NCI-H2081 (cell line): ENCODE data around the gene MAGI3.
"Not testable (repeated sequence)": the region's sequence is repeated elsewhere in the genome, so short reads cannot be mapped to it uniquely, and the experiment has no call there.

ENCODE experiments used
- DNase-seq, 2 experiments: peaks; one replicate each; lab custom pipeline; 2025; lab: John Stamatoyannopoulos, UW

MAGI3 gene

GRCh38 chr1:113579256-113580018 is 189.1 kb downstream of the MAGI3 start:
- DNase-seq, result no peak

GRCh38 chr1:113581323-113581722 is 191.0 kb downstream of the MAGI3 start:
- DNase-seq, result no peak

GRCh38 chr1:113582084-113582483 is 191.8 kb downstream of the MAGI3 start:
- no peak for DNase-seq

- DNase-seq, result no peak
Observed at GRCh38 chr1:113587475-113587874, 197.2 kb downstream of the MAGI3 start.

- DNase-seq, result no peak
Observed at GRCh38 chr1:113592230-113592629, 201.9 kb downstream of the MAGI3 start.

GRCh38 chr1:113593550-113594297 is 203.4 kb downstream of the MAGI3 start:
- peak; percentile 4 to 11 for DNase-seq

- DNase-seq, result not testable (repeated sequence)
Observed at GRCh38 chr1:113604466-113604865, 214.2 kb downstream of the MAGI3 start.

- DNase-seq, result no peak
Observed at GRCh38 chr1:113605146-113605545, 214.8 kb downstream of the MAGI3 start.

- DNase-seq, result no peak
Observed at GRCh38 chr1:113608399-113608798, 218.1 kb downstream of the MAGI3 start.

- no peak for DNase-seq
Observed at GRCh38 chr1:113610372-113610771, 220.1 kb downstream of the MAGI3 start.

- DNase-seq, result no peak
Observed at GRCh38 chr1:113615425-113615824, 225.1 kb downstream of the MAGI3 start.

GRCh38 chr1:113616156-113616555 is 225.8 kb downstream of the MAGI3 start:
- no peak for DNase-seq

- DNase-seq, result no peak
Observed at GRCh38 chr1:113617438-113618141, 227.3 kb downstream of the MAGI3 start.

- DNase-seq, result no peak
Observed at GRCh38 chr1:113628997-113629396, 238.7 kb downstream of the MAGI3 start.

GRCh38 chr1:113630340-113631327 is 240.3 kb downstream of the MAGI3 start:
- no peak for DNase-seq

- no peak for DNase-seq
Observed at GRCh38 chr1:113641396-113641795, 251.1 kb downstream of the MAGI3 start.

GRCh38 chr1:113647164-113647563 is 256.8 kb downstream of the MAGI3 start:
- DNase-seq, result no peak

- no peak for DNase-seq
Observed at GRCh38 chr1:113648478-113648877, 258.2 kb downstream of the MAGI3 start.

- DNase-seq, result no peak
Observed at GRCh38 chr1:113652771-113653170, 262.5 kb downstream of the MAGI3 start.

GRCh38 chr1:113653741-113654140 is 263.4 kb downstream of the MAGI3 start:
- no peak for DNase-seq

GRCh38 chr1:113654883-113655282 is 264.6 kb downstream of the MAGI3 start:
- DNase-seq, result no peak

- DNase-seq, result no peak
Observed at GRCh38 chr1:113657126-113657525, 266.8 kb downstream of the MAGI3 start.
